Inflammatory macrophage treated with lipopolysaccharide for 4 hours (primary cell): ENCODE data around the gene DENND4C.
A peak's percentile ranks its signal among the peaks of the same experiment; 100 is the strongest.
"Not testable (repeated sequence)": the region's sequence is repeated elsewhere in the genome, so short reads cannot be mapped to it uniquely, and the experiment has no call there.

ENCODE experiments used
- DNase-seq: peaks from one replicate; pipeline ENCODE4 v3.0.0-alpha.2; 2020

Gene DENND4C

GRCh38 chr9:19229595-19230354, 718 bp upstream of the DENND4C start:
- peak; percentile 54 for DNase-seq

- peak; percentile 76 for DNase-seq
Observed at GRCh38 chr9:19231126-19231903, 822 bp downstream of the DENND4C start.

GRCh38 chr9:19231904-19232822, 1.7 kb downstream of the DENND4C start:
- DNase-seq: no peak

- DNase-seq: no peak
Observed at GRCh38 chr9:19232823-19233194, 2.3 kb downstream of the DENND4C start.

- no peak for DNase-seq
Observed at GRCh38 chr9:19233344-19233743, 2.9 kb downstream of the DENND4C start.

GRCh38 chr9:19239955-19240354, 9.5 kb downstream of the DENND4C start:
- peak; percentile 35 for DNase-seq

GRCh38 chr9:19241728-19242127, 11.2 kb downstream of the DENND4C start:
- DNase-seq: no peak

- no peak for DNase-seq
Observed at GRCh38 chr9:19243366-19244033, 13.0 kb downstream of the DENND4C start.

GRCh38 chr9:19246891-19247290, 16.4 kb downstream of the DENND4C start:
- DNase-seq: no peak

- no peak for DNase-seq
Observed at GRCh38 chr9:19247420-19247819, 16.9 kb downstream of the DENND4C start.

- DNase-seq: not testable (repeated sequence)
Observed at GRCh38 chr9:19250346-19250745, 19.9 kb downstream of the DENND4C start.

GRCh38 chr9:19251203-19251602, 20.7 kb downstream of the DENND4C start:
- not testable (repeated sequence) for DNase-seq

GRCh38 chr9:19251622-19252021, 21.1 kb downstream of the DENND4C start:
- DNase-seq: not testable (repeated sequence)

- no peak for DNase-seq
Observed at GRCh38 chr9:19252174-19252884, 21.8 kb downstream of the DENND4C start.

GRCh38 chr9:19252885-19253219, 22.4 kb downstream of the DENND4C start:
- no peak for DNase-seq

GRCh38 chr9:19255112-19255511, 24.6 kb downstream of the DENND4C start:
- DNase-seq: no peak

- no peak for DNase-seq
Observed at GRCh38 chr9:19255821-19256220, 25.3 kb downstream of the DENND4C start.

- DNase-seq: peak; percentile 30
Observed at GRCh38 chr9:19259665-19260255, 29.3 kb downstream of the DENND4C start.

- not testable (repeated sequence) for DNase-seq
Observed at GRCh38 chr9:19265602-19266001, 35.1 kb downstream of the DENND4C start.

GRCh38 chr9:19266778-19267384, 36.4 kb downstream of the DENND4C start:
- not testable (repeated sequence) for DNase-seq

GRCh38 chr9:19269582-19269981, 39.1 kb downstream of the DENND4C start:
- DNase-seq: no peak
